ENCODE data around the gene TMEM125.

Gene TMEM125

DNA sequence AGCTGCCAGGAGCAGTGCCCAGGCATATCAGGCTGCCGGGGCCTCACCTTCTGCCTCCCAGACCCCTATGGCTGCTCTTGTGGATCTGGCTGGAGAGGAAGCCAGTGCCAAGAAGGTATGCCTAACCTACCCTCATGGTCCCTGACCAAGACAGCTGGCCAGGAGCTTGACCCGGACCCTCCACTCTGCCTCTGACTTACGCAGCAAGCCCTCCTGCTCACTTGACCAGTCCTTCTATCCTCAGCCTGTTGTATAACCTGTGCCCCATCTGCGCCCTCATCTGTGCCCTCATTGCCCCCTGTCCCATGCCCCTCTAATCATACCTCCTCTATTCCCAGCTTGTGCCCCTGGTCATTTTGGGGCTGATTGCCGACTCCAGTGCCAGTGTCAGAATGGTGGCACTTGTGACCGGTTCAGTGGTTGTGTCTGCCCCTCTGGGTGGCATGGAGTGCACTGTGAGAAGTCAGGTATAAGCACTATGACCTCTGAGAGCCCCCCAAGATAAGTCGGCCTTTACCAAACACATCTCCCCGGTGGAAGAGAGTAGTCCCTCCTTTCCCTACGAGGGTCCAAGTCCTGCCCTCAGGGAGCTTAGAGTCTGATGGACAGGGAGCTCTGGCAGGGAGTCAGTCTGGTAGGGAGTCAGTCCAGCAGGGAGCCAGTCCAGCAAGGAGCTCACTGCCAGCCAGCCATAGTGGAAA, 37.8 kb downstream of the TMEM125 start:
- H3K27ac ChIP-seq, result no peak overlapping the region
- no peak for TF ChIP-seq ZFX (IDR thresholded peaks at IDR 0.05; ENCODE audit: borderline replicate concordance)
- TF ChIP-seq, protein P1, sequence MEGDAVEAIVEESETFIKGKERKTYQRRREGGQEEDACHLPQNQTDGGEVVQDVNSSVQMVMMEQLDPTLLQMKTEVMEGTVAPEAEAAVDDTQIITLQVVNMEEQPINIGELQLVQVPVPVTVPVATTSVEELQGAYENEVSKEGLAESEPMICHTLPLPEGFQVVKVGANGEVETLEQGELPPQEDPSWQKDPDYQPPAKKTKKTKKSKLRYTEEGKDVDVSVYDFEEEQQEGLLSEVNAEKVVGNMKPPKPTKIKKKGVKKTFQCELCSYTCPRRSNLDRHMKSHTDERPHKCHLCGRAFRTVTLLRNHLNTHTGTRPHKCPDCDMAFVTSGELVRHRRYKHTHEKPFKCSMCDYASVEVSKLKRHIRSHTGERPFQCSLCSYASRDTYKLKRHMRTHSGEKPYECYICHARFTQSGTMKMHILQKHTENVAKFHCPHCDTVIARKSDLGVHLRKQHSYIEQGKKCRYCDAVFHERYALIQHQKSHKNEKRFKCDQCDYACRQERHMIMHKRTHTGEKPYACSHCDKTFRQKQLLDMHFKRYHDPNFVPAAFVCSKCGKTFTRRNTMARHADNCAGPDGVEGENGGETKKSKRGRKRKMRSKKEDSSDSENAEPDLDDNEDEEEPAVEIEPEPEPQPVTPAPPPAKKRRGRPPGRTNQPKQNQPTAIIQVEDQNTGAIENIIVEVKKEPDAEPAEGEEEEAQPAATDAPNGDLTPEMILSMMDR (IDR thresholded peaks at IDR 0.05), result no peak

DNA sequence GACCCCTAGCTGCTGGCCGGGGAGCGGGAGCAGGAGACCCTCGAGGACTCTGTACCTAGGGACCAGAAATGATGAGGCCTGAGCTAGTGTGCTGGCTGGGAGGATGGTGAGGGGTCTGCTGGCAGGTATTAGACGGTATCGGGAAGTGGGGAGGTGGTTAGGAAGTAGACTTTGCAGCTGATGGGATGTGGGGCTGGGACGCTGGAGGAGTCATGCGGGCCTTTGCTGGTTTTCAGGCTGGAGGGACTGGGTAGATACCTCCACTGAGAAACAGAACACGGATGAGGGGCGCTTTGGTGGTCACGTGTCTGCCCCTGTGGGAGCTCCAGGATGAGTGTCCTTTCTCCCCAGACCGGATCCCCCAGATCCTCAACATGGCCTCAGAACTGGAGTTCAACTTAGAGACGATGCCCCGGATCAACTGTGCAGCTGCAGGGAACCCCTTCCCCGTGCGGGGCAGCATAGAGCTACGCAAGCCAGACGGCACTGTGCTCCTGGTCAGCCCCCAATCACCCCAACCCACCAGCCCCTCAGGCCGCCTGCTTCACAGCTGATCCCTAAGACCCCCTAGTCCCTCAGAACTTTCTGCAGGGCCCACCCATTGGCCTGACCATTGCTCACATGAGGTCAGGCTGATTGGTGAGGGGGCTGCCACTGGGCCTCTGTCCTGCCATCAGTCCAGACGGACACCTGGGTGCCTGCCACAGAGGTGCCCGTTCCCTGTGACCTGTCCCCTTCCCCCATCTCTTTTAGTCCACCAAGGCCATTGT, 39.0 kb downstream of the TMEM125 start:
- TF ChIP-seq, protein P1 (IDR thresholded peaks at IDR 0.05), result no peak
- TF ChIP-seq ZFX (IDR thresholded peaks at IDR 0.05; ENCODE audit: borderline replicate concordance), result no peak

DNA sequence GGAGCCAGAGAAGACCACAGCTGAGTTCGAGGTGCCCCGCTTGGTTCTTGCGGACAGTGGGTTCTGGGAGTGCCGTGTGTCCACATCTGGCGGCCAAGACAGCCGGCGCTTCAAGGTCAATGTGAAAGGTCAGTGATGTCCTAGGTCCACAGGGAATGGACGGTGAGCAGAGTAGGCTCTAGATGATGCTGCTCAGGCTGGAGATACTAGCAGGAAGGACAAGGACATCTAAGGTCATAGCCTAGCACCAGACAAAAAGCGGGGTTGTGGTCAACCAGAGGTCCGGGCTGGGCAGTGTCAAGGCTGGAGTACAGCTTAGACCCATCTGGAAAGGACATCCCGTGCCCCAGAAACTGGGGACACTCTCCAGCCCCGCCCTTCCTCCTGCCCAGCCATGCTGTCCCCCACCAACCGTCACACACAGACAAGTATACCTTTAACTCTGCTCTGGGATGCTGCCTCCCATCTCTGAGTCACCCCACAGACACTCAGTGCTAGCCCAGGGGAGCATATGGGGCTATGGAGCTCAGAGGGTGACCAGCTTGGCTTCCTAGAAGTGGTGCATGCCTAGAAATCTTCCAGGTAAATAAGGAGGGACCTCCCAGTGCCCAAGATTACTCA, 39.7 kb downstream of the TMEM125 start:
- no peak overlapping the region for H3K27ac ChIP-seq
- no peak for TF ChIP-seq ZFX (IDR thresholded peaks at IDR 0.05; ENCODE audit: borderline replicate concordance)
- TF ChIP-seq, protein P1 (IDR thresholded peaks at IDR 0.05), result no peak

More for the DNA sequence above, 39.0 kb downstream of the TMEM125 start:
- H3K27ac ChIP-seq, result no peak overlapping the region

DNA sequence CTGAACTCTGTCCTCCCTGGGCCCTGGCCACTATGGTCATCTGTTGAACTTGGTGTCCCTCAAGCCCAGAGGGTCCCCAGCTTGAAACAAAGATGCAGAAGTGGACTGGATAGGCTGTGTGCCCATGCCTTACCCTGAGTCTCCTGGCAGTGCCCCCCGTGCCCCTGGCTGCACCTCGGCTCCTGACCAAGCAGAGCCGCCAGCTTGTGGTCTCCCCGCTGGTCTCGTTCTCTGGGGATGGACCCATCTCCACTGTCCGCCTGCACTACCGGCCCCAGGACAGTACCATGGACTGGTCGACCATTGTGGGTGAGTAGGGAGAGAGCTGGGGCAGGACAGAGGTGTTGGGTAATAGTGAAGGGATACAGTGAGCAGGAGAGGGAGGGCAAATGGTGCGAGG, 41.7 kb downstream of the TMEM125 start:
- no peak overlapping the region for H3K27ac ChIP-seq
- TF ChIP-seq, protein P1 (IDR thresholded peaks at IDR 0.05), result no peak
- no peak for TF ChIP-seq ZFX (IDR thresholded peaks at IDR 0.05; ENCODE audit: borderline replicate concordance)

DNA sequence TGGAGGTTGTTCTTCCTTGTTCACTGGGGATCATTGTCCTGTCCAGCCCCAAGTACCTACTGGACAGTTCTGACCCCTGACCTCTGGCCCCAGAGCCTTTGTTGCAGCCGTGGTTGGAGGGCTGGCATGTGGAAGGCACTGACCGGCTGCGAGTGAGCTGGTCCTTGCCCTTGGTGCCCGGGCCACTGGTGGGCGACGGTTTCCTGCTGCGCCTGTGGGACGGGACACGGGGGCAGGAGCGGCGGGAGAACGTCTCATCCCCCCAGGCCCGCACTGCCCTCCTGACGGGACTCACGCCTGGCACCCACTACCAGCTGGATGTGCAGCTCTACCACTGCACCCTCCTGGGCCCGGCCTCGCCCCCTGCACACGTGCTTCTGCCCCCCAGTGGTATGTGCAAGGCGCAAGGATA, 42.4 kb downstream of the TMEM125 start:
- H3K27ac ChIP-seq, result no peak overlapping the region
- TF ChIP-seq ZFX (IDR thresholded peaks at IDR 0.05; ENCODE audit: borderline replicate concordance), result no peak

DNA sequence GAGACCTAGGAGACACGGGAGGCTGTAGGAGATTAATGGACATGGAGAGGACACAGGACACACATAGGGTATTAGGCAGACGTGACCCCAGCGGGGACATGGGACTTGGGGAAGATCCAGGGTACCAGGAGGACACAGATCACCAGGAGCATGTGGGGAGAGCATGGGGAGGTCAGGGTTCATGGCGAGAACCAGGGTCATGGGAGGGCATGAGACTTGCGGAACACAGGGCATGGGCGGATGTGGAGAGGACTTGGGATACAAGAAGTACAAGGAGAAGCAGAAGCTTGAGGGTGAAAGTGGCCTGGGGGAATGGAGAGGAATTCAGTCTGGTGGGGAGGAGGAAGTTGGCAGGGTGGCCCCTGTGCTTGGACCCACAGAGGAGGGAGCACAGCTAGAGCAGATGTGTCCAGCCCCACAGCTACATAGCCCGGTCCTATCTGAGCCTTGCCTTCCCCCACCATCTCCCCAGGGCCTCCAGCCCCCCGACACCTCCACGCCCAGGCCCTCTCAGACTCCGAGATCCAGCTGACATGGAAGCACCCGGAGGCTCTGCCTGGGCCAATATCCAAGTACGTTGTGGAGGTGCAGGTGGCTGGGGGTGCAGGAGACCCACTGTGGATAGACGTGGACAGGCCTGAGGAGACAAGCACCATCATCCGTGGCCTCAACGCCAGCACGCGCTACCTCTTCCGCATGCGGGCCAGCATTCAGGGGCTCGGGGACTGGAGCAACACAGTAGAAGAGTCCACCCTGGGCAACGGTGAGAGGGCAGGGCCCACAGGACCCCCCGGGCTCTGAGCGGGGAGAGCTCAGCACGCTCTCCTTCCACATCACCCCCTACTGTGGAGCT, 43.1 kb downstream of the TMEM125 start:
- no peak for TF ChIP-seq ZFX (IDR thresholded peaks at IDR 0.05; ENCODE audit: borderline replicate concordance)
- TF ChIP-seq, protein P1 (IDR thresholded peaks at IDR 0.05), result no peak
- H3K27ac ChIP-seq, result no peak overlapping the region

DNA sequence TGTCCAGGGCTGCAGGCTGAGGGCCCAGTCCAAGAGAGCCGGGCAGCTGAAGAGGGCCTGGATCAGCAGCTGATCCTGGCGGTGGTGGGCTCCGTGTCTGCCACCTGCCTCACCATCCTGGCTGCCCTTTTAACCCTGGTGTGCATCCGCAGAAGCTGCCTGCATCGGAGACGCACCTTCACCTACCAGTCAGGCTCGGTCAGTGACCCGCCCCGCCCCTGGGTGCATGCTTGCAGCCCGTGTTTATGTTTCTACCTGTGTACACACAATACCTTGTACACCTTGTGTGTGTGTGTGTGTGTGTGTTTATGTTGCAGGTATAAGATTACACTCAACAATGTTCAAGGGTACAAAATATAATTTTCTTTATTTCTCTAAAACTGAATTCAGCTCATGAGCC, 44.0 kb downstream of the TMEM125 start:
- TF ChIP-seq, protein P1 (IDR thresholded peaks at IDR 0.05), result no peak
- no peak for TF ChIP-seq ZFX (IDR thresholded peaks at IDR 0.05; ENCODE audit: borderline replicate concordance)
- no peak overlapping the region for H3K27ac ChIP-seq
